SHP77 (cell line): ENCODE data around the gene FOLR1.
A peak's percentile ranks its signal among the peaks of the same experiment; 100 is the strongest.

Experiments
- DNase-seq, 2 experiments: peaks; one replicate each; lab custom pipeline; 2025; lab: John Stamatoyannopoulos, UW

Gene FOLR1

GRCh38 chr11:72235351-72236057, 43.6 kb downstream of the FOLR1 start:
- no peak for DNase-seq

DNA sequence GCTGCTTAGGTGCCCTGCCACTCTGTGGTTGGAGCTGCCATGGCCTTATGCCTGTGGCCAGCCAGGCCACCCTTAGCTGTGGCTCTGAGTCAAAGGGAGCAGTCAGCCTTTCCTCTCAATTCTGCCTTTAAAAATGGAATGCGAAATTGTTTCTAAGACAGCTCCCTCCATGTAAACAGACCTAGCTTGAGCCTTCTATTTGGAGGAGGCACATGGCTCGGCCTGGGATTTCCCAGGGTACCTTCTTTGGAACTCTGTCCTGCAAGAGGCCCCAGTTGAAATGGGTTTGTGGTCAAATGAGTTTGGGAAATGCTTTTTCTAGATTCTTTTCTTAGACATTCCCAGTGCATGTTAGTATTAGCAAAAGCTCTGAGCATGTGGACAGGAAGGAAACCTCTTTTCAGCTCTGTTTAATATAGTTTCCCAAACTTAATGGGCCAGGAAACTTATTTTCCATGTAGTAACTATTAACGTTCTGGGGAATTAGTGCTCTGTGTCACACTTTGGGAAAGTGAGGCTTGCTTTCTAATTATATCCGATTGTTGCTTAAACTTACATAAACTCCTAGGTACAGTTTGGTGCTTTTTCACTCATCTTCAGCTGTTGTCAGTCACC, 44.2 kb downstream of the FOLR1 start:
- DNase-seq: no peak

GRCh38 chr11:72236774-72237111, 44.8 kb downstream of the FOLR1 start:
- DNase-seq: no peak

DNA sequence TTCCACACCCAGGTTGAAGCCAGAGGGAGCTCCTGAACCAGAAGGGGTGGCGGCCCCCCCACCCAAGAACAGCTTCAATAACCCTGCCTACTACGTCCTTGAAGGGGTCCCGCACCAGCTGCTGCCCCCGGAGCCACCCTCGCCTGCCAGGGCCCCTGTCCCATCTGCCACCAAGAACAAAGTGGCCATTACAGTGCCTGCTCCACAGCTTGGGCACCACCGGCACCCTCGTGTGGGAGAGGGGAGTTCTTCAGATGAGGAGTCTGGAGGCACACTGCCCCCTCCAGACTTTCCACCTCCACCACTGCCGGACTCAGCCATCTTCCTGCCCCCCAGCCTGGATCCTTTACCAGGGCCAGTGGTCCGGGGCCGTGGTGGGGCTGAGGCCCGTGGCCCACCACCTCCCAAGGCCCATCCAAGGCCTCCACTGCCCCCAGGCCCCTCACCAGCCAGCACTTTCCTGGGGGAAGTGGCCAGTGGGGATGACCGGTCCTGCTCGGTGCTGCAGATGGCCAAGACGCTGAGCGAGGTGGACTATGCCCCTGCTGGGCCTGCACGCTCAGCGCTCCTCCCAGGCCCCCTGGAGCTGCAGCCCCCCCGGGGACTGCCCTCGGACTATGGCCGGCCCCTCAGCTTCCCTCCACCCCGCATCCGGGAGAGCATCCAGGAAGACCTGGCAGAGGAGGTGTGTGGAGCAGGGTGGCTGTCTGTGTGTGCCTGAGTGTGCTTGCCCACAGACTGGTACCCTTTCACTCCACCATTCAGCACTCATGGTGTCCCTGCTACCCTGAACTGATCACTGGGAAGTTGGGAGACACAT, 45.4 kb downstream of the FOLR1 start:
- DNase-seq: no peak

- DNase-seq: peak; percentile 24 to 58
Measured at GRCh38 chr11:72238040-72238450, 46.1 kb downstream of the FOLR1 start.

DNA sequence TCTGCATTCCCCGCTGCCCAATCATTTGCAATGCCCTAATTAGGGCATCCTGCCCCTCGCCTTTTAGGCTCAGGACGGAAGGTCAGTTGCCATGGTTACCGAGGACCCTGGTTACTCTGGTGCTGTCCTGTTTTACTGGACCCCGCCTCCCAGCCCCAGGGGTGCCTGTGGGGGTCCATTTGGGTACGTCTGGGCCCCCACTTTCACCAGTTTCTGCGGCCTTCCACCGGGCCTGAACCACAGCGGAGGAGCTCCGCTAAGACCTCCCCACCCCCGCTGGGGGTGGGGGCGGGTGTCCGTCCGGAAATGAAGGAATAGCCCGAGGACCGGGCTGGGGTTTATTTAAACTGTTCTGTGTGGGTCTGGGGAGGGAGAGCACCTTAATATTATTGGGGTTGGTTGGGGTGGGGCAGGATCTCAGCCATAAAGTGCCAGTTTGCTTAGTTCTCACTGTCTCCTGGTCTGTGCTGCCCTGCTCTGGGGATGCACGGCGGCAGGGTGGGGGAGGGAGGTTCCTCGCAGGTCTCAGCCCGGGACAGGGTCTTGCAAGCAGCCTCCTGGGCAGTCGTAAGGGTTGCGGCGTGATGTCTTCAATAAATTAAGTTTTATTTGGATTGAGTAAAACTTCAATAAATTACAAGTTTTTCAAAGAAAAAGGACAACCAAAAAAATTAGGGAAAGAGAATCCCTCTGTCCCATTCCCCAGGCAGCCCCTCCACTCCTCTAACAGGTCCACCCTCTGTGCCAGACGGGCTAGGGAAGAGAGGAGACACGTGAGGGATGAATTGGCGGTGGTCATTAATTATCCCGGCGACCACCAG, 46.8 kb downstream of the FOLR1 start:
- DNase-seq: no peak

DNA sequence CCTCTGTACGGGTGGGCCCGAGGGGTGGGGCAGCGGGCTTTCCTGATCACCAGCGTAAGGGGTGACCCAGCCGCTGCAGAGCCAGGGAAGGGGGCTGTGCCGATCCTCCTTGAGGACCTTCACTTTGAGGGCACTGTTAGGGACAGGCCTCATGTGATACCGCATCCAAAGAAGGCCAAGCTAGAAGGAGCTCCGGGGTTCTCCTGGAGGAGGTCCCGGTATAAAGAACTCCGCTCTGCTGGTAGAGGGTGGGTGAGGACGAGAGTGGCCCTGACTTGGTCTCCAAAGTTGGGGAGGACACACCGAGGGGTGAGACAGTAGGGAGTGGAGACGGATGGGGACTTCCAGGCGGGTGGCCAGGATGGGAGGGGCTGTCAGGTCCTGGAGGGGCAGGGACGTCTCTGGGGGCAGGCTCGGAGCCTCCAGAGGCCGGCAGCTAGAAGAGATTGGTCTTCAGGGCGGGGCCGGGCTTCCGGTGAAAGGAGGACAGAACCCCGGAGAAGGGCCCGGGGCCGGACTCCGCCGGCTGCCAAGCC, 47.4 kb downstream of the FOLR1 start:
- DNase-seq: peak in 1 of 2 experiments; percentile 17

DNA sequence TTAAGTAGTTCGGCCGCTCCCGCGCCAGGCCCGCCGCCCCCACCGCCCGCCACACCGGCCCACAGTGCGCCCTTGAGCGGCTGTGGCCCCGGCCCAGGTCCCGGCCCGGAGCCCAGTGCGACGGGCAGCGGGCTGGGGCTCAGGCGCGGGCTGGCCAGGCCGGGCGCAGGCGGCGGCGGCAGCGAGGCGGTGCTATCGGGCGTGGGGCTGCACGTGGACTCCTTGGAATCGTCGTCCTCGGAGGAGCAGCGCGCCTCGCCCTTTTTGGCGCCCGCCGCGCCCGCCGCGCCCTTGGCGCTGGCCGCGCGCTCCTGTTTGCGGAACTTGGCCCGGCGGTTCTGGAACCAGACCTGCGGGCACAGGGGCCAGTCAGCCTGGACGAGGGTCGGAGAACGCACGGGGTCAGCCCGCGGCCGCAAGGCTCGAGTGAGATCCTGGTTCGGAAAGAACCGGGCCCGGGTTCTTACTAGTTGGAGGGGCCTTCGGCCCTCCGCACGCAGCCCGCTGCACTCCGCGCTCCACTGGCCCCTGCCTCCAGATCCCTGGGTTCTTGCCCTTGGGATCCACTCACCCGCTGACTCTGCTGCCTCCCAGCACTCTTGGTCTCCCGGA, 48.0 kb downstream of the FOLR1 start:
- no peak for DNase-seq

DNA sequence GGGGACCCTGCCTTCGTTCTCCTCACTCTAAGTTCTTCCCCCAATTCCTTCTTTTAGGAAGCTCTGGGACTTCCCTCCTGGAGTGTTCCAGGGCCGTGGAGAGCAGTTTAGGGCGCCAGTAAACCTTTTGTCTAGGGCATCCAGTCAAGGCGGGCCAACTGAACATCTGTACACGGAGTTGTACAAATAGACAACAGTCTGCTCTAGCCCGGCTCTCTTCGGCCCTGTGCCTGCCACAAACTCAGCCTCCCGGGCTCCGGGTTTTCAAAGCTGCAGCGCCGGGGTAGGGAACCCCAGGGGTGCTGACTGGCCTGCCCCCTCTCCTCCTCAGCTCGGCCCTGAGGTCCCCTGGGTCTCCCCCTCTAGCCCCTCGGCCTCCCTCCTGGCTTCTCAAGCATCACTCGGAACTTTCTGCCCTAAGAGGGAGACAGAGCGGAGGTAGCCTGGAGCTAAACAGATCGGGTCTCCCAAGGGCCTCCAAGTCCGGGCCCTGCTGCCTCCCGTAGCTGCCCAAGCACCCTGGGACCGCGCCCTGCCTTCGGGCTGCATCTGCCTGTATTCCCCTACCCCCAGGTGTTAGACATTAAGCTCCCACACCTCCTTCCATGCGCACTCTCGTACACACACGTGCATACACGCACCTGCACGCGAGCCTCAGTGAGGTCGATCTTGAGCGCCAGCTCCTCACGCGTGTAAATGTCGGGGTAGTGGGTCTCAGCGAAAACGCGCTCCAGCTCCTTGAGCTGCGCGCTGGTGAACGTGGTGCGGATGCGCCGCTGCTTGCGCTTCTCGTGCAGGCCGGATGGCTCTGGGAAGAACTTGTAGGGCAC, 48.7 kb downstream of the FOLR1 start:
- DNase-seq: no peak

GRCh38 chr11:72241291-72241781, 49.4 kb downstream of the FOLR1 start:
- DNase-seq: no peak

- no peak for DNase-seq
Measured at GRCh38 chr11:72242141-72242540, 50.2 kb downstream of the FOLR1 start.

DNA sequence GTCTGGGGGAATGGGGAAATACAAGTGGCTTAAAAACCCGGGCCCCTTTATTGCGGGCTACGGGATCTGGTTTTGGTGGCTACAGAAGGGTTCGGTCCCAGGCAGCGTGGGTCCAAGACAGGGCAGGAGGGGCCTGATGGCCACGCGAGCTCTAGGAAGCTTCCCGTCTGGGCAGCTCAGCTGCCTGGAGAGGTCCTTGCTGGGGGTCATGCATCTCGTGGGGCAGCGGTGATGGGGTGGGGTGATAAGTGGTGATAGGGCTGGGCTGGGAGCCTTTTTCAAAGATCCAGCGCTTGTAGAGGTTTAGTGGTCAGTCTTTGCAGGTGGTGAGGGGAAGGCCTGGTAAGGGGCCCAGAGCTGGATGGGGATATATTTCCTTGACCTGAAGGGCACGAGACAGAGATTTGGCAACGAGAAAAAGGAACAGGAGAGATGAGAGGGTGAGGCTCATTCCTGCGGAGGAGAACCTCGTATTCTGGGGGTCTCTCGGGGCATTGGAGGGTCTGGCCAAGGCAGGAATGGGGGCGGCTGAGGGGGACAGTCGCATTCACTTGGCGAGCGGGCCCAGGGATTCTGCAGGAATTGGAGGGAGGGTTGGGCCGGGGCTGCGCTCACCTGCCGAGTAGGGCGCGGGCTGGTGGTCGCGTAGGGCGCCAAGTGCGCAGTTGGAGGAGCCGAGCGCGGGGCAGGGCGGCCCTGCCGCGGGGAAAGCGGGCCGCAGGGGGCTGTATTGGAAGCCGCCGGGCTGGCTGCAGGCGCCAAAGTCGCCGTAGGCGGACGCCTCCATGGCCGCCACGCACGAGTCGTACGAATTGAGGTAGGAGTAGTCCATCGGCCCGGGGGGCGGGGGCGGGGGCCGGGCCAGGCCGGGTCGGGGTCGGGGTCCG, 51.5 kb downstream of the FOLR1 start:
- no peak for DNase-seq

GRCh38 chr11:72244060-72244360, 52.1 kb downstream of the FOLR1 start, which contains the start of gene PHOX2A:
TSS of gene PHOX2A (minus strand) at chr11:72244176. CDS start at chr11:72244004, 172 bp downstream.
- DNase-seq: no peak

DNA sequence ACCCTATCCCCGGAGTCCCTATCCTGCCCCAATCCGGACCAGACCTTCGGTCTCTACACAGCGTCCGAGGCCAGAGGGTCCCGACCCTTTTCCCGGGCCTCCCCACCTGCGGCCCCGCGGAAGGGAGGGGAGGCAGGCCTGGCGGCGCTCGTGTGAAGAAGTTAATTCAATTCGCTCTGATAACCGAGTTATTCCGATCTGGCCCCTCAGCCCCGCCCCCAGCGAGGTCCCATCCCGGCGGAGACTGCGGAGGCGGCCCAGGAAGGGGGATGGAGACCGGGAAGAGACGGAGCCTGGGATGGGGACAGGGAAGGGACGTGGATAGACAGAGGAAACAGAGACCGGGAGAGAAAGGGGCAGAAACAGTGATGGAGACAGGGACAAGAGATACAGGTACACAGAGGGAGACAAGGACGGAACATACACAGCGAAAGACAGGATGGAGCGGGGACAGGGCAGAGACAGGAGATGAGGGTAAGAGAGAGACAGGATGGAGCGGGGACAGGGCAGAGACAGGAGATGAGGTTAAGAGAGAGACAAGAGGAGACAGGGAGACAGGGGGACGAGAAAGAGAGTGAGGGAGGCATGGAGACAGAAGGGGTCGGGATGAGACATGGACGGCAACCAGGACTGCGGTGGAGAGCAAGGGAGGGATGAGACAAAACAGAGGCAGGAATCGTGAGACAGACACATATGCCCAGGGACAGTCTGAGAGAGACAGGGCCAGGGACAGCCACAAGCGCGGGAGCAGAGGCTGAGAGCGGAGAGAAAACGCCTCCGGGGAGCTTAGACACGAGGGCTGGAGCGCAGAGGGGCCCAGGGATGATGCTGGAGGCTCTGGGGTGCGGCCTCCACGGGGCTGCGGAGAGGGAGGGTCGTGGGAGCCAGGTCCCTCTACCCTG, 52.7 kb downstream of the FOLR1 start:
- DNase-seq: no peak

GRCh38 chr11:72245263-72245816, 53.4 kb downstream of the FOLR1 start:
- DNase-seq: no peak
